GM12872 (cell line): ENCODE measurements around the gene RNF152.

ENCODE experiments used
- CTCF ChIP-seq: IDR thresholded peaks from 3 replicates; pipeline ENCODE4 v1.5.1; 2011; ENCODE audit warnings: low read depth, mild to moderate bottlenecking, low read length, moderate library complexity; ENCODE audit not compliant: insufficient read depth

Gene RNF152

DNA sequence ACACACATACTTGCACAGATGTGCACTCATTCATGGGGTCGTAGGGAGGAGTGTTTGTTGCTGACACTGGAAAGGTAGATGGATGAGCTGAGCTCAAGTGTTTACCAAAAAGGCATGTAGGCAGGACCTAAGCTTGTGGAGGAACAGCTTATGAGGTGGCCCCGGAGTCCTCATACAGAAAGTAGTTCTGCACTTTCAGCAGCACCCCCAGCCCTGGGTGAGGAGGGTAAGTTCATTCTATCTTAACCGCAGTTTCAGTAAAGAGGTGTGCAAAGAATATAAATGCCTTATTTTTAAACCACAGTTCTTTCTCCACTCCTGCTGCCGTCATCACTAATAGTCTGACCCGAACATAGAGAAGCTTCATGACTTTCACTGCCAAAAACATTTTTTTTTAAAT is 31.7 kb upstream of the RNF152 start:
- TF ChIP-seq CTCF = no peak

- no peak for TF ChIP-seq CTCF
Observed at GRCh38 chr18:61922435-61922834, 29.6 kb upstream of the RNF152 start.

DNA sequence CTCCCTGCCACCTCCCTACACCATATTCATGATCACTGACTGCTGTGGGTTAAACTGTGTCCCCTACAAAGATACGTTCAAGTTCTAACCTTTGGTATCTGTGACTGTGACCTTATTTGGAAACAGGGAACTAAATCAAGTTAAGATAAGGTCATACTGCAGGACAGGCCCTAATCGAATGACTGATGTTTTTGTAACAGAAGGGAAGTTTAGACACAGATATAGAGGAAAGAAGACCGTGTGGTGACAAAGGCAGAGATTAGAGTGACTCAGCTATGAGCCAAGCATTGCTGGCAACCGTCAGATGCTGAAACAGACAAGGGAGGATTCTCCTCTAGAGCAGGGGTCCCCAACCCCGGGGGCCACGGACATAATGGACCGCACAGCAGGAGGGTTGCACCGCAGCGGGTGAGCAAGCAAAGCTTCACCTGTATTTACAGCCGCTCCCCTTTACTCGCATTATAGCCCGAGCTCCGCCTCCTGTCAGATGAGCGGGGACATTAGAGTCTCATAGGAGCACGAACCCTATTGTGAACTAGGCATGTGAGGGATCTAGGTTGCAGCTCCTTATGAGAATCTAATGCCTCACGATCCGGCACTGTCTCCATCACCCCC is 28.9 kb upstream of the RNF152 start:
- TF ChIP-seq CTCF = no peak

- no peak for TF ChIP-seq CTCF
Observed at GRCh38 chr18:61917818-61918217, 25.0 kb upstream of the RNF152 start.

GRCh38 chr18:61912476-61912875 is 19.7 kb upstream of the RNF152 start:
- TF ChIP-seq CTCF = no peak

DNA sequence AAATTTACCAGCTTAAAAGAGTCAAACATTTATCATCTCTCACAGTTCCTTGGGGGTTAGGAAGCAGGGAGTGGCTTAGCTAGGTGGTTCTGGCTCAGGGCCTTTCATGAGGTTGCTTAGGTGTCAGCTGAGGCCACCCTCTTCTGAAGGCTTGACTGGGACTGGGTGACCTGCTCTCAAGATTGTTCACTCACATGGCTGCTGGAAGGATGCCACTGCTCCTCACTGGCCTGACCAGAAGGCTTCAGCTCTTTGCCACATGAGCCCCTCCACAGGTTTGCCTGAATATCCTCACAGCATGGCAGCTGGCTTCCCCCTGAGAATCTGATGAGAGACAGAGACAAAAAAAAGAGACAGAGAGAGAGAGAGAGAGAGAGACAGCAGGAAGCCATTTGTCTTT is 17.3 kb upstream of the RNF152 start:
- TF ChIP-seq CTCF = no peak

- TF ChIP-seq CTCF = no peak
Observed at GRCh38 chr18:61908661-61909060, 15.9 kb upstream of the RNF152 start.

DNA sequence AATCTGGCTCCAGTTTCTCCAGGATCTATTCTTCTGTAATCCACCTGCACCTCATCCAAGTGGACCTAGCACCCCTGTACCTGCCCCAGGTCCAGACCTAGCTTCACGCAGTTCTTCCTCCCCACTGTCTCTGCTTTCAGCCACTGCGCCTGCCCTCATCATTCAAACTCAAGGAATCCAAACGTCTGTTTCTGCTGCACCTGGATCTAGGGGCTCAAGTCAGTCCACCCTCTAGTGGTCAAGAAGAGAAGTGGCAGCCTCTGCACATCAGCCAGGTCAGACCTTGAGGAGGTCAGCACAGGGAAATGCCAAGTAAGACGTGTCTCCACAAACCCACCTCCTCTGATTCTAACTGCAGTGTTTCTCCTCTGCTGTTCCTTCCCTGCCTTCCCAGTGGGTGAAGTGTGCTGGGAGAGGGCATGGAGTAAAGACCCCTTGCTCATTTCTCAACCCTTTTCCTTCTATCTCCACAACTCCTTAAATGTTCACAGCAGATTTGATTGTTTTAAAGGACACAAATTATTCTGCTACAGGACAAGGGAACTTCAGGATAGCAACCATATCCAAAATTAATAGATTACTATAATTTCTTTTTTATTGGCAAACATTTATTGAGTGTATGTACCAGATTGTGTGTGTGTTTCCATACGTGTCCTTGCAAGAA is 8.6 kb upstream of the RNF152 start:
- TF ChIP-seq CTCF = peak; percentile 100
